Stimulated activated CD4-positive, alpha-beta T cell treated with anti-CD3 and anti-CD28 coated beads, Interleukin-2, amount 100 ng/mL, for 48 hours (primary cell): ENCODE data around the gene CHST11.
"Not testable (repeated sequence)": the region's sequence is repeated elsewhere in the genome, so short reads cannot be mapped to it uniquely, and the experiment has no call there.

Experiments
- DNase-seq, 2 donors: peaks; one replicate each; pipeline ENCODE4 v3.0.0-alpha.2; 2020

Gene CHST11

GRCh38 chr12:104788840-104789271 lies 332.1 kb downstream of the CHST11 start:
- no peak for DNase-seq

DNA sequence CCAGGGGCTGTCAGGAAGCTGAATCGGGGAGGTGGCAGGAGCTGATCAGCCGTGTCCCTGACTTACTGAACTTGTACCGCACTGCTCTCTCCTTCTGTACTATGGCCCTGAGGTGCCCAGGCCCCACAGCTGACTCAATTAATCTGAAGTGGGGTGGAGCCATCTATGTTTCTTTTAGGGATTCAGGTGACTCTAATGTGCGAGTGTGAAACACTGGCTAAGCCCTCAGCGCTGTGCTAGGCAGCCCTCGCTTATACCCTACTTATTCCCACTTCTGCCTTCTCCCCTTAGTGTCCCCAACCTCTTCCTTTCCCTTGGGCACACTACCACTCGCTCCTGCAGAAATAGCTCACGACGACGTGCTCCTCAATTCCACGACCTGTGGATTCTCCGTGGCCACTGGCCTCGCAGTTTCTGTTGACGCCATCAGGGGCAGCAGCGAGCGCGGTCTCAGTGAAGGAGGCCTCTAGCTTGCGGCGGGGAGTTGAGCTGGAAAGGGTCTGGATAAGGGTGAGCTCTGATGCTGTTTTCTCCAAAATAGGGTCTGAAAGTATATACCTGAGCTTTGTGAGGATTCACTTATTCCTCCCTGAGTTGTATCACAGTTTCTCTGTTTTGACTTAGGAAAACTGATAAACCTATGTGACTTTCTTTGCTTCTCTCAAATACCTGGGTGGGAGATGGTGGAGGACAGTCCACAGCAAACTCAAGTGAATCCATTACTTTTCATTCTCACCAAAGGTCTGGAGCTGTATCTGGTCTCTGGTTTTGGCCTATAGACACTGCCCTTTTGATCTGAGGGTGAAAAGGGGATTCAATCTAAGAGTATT lies 333.8 kb downstream of the CHST11 start:
- DNase-seq, result peak; percentile 45 to 56

DNA sequence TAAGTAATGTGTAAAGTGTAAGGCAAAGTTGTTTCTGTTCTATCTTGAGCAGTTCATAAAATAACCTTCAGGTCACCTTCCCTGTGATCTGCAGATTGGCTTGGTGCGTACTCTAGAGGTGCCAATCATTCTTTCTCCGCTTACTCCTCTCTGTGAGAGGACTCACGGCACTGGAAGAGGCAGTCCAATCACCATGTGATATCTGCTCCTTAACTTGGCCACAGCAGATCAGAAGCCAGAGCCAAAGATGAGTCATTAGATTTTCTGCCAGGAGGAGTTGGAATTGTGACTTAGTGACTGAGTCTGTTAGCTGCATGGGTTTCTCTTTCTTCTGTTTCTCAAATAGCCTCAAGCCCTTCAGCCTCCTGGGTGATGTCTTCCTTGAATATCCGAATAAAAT lies 335.8 kb downstream of the CHST11 start:
- DNase-seq, result no peak

- no peak for DNase-seq
Measured at GRCh38 chr12:104793285-104793684, 336.5 kb downstream of the CHST11 start.

DNA sequence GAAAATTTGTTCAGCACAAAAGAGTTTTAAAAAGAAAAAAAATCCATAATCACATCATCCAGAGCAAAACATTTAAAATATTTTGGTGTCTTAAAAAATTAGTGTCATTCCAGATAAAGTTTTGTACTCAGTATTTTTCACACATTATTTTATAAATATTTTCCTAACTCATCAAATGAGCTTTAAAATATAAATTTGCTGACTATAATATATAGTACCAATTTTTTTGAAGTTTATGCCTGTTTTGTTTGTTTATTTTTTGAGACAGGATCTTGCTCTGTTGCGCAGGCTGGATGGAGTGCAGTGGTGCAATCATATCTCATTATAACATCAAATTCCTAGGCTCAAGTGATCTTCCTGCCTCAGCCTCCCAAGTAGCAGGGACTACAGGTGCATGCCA lies 337.2 kb downstream of the CHST11 start:
- DNase-seq, result no peak

- no peak for DNase-seq
Measured at GRCh38 chr12:104796475-104796862, 339.7 kb downstream of the CHST11 start.

DNA sequence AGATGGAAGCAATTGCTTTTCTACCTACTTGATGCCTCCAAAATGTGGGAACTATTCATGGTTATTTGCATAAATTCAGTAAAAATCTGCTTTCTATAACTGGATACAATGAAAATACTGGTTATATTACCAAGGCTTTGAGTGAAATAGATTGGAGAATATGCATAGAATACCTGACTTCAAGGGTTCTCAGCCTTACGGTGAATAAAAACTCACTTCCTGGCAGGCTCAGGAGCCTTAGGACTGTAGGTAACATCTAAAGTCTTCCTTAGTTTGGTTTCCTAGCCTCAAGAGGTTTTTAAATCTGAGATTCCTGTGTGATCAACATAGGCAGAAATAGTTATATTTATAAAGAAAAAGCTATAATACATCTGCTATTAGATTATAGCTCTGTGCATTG lies 342.7 kb downstream of the CHST11 start:
- DNase-seq, result no peak

DNA sequence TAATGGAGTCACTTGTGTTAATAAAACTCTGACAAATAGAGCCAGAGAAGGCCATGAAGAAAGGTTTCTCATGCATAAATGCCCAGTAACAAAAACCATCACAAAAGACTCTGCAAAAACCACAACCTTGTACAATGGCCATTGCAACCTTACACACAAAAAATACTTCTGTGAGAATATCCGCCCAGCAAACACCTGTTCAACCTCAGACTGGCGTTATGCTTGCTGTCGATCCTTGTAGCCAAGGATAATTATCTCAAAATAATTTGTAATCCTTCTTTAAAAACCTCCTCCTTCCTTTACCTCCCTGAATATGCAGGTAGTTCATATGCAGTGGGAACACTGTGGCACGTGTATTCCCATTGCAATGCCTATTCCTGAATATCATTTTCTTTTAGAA lies 344.3 kb downstream of the CHST11 start:
- DNase-seq, result no peak

DNA sequence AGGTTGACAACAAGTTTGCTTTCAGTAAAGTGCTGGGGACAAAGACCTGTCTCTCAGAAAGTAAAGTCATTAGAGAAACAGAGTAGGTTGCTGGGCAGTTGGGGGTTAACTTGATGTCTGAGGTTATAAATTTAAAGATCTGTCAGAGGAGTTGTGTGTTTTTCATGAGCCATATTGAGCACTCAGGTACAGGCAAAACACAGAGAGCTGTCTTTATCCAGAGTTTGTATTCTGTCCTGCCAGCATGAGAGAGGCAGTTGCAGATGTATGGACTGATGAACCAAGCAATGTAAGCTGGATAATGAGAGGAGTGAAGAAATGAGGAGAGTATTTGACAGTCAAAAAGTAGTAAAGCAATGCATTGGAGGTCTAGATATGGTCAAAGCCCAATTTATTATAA lies 344.7 kb downstream of the CHST11 start:
- DNase-seq, result no peak

DNA sequence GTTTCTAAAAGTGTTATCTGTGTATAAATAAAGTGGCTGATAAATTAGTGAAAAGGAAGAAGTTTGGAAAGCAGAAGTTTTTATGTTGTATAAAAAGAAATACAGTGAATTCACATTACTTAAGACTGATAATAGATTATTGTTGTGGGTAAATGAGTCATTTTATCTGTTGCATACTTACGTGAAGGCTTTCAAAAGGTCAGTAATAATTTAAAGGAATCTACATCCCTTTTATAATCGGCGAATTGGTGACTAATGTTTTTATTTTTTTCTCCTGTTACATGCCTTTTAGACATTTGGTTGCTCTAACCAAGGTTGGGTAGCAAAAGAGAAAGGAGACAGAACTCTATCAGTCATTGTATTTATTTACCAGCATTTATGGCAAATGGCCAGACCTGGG lies 345.5 kb downstream of the CHST11 start:
- DNase-seq, result no peak

DNA sequence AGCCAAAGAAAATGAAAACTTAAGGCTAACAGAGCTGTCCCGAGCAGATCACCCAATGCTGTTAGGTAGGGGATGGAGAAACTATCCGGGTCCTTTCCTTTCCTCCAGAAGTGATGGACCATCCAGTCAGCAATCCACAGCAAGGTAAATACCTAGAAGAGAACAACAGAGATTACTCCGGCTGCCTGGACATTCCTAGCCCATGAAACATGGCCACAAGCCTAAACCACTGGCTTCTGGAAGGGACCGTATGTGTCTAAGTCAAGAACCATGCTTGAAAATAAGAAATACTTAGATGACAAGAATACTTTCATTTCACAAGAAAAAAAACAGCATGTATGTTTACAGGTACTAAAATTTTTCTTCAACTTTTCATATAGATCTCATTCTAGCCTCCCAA lies 348.4 kb downstream of the CHST11 start:
- no peak for DNase-seq

- not testable (repeated sequence) for DNase-seq
Measured at GRCh38 chr12:104806194-104806593, 349.4 kb downstream of the CHST11 start.

- no peak for DNase-seq
Measured at GRCh38 chr12:104809251-104809650, 352.5 kb downstream of the CHST11 start.

GRCh38 chr12:104809706-104810385 lies 353.1 kb downstream of the CHST11 start:
- no peak for DNase-seq
